Glutamatergic neuron (in vitro differentiated cells): ENCODE results near the gene CDK15. TPM values are rescaled to one million over a fixed set of nuclear protein-coding genes. Genes with fewer than 3 reads are reported as not detected.

Source experiments
- DNase-seq: peaks from one replicate; pipeline ENCODE4 v3.0.0; 2022
- H3K27ac Mint-ChIP-seq: one replicate; pipeline ENCODE4 v1.8.0; 2020; ENCODE audit warnings: mild to moderate bottlenecking, mixed read lengths, inconsistent platforms; ENCODE audit not compliant: unreplicated experiment
- H3K27me3 Mint-ChIP-seq: one replicate; pipeline ENCODE4 v1.8.0; 2020; ENCODE audit warnings: mild to moderate bottlenecking, moderate library complexity, mixed read lengths, inconsistent platforms; ENCODE audit not compliant: unreplicated experiment
- H3K36me3 Mint-ChIP-seq: one replicate; pipeline ENCODE4 v1.8.0; 2020; ENCODE audit warnings: mild to moderate bottlenecking, mixed read lengths, inconsistent platforms; ENCODE audit not compliant: unreplicated experiment
- H3K4me1 Mint-ChIP-seq: one replicate; pipeline ENCODE4 v1.8.0; 2020; ENCODE audit warnings: mild to moderate bottlenecking, low read depth, mixed read lengths, inconsistent platforms; ENCODE audit not compliant: unreplicated experiment
- H3K4me3 Mint-ChIP-seq: one replicate; pipeline ENCODE4 v1.8.0; 2020; ENCODE audit warnings: mild to moderate bottlenecking, mixed read lengths, inconsistent platforms; ENCODE audit not compliant: unreplicated experiment
- H3K9me3 Mint-ChIP-seq: one replicate; pipeline ENCODE4 v1.8.0; 2020; ENCODE audit warnings: mild to moderate bottlenecking, moderate library complexity, mixed read lengths, inconsistent platforms; ENCODE audit not compliant: unreplicated experiment
- CTCF ChIP-seq: fragments of 200-600 bp; sonication (generic); IDR thresholded peaks from one replicate; pipeline ENCODE4 v1.5.0; 2021; ENCODE audit not compliant: partially characterized antibody, unreplicated experiment
- total RNA-seq: library from RNA; stranded (reverse); fragmentation: NEBNext Ultra II Directional; extraction: Animal tissue kit (Norgen Biotek cat#: 25700); gene quantifications from one replicate; pipeline ENCODE4 v1.2.1, GENCODE V29; 2021; ENCODE audit not compliant: unreplicated experiment

The CDK15 gene
- total RNA-seq, 1 donor from 2014 or later, result 0.61 TPM

GRCh38 chr2:201931951-201932350 lies 125.6 kb downstream of the CDK15 start:
- Mint-ChIP-seq H3K27me3 (peaks cover 9% of the 10 kb centered on the region), H3K9me3 (peaks cover 2% of the 10 kb centered on the region), H3K4me3 (no peak overlapping the region), H3K27ac (no peak overlapping the region), H3K4me1 (peaks cover 10% of the 10 kb centered on the region), H3K36me3 (peaks cover 8% of the 10 kb centered on the region)
- no peak for DNase-seq
- no peak for TF ChIP-seq CTCF

- Mint-ChIP-seq H3K4me1 (peaks cover 10% of the 10 kb centered on the region), H3K27me3 (peaks cover 9% of the 10 kb centered on the region), H3K9me3 (peaks cover 2% of the 10 kb centered on the region), H3K36me3 (peaks cover 8% of the 10 kb centered on the region), H3K27ac (no peak overlapping the region), H3K4me3 (no peak overlapping the region)
- TF ChIP-seq CTCF, result no peak
- DNase-seq, result no peak
Observed at GRCh38 chr2:201932511-201932910, 126.2 kb downstream of the CDK15 start.

- H3K27ac Mint-ChIP-seq, result no peak overlapping the region
- no peak for TF ChIP-seq CTCF
- H3K27me3 Mint-ChIP-seq, result peaks cover 9% of the 10 kb centered on the region
- H3K9me3 Mint-ChIP-seq, result peaks cover 2% of the 10 kb centered on the region
- peaks cover 8% of the 10 kb centered on the region for H3K36me3 Mint-ChIP-seq
- H3K4me3 Mint-ChIP-seq, result no peak overlapping the region
- H3K4me1 Mint-ChIP-seq, result peaks cover 10% of the 10 kb centered on the region
- no peak for DNase-seq
Observed at GRCh38 chr2:201933792-201934237, 127.5 kb downstream of the CDK15 start.

GRCh38 chr2:201936817-201937216 lies 130.5 kb downstream of the CDK15 start:
- H3K27ac Mint-ChIP-seq, result no peak overlapping the region
- no peak overlapping the region for H3K4me3 Mint-ChIP-seq
- H3K27me3 Mint-ChIP-seq, result peaks cover 7% of the 10 kb centered on the region
- peaks cover 2% of the 10 kb centered on the region for H3K9me3 Mint-ChIP-seq
- peaks cover 9% of the 10 kb centered on the region for H3K4me1 Mint-ChIP-seq
- H3K36me3 Mint-ChIP-seq, result peaks cover 8% of the 10 kb centered on the region
- no peak for TF ChIP-seq CTCF
- no peak for DNase-seq

GRCh38 chr2:201937343-201937742 lies 131.0 kb downstream of the CDK15 start:
- Mint-ChIP-seq H3K36me3 (peaks cover 8% of the 10 kb centered on the region), H3K27ac (no peak overlapping the region), H3K27me3 (peaks cover 7% of the 10 kb centered on the region), H3K4me3 (no peak overlapping the region), H3K9me3 (peaks cover 2% of the 10 kb centered on the region), H3K4me1 (peaks cover 5% of the 10 kb centered on the region)
- TF ChIP-seq CTCF, result no peak
- no peak for DNase-seq
